Measurements from ENCODE around the gene SYNGAP1.
"Not testable (repeated sequence)": the region's sequence is repeated elsewhere in the genome, so short reads cannot be mapped to it uniquely, and the experiment has no call there.

The SYNGAP1 gene

DNA sequence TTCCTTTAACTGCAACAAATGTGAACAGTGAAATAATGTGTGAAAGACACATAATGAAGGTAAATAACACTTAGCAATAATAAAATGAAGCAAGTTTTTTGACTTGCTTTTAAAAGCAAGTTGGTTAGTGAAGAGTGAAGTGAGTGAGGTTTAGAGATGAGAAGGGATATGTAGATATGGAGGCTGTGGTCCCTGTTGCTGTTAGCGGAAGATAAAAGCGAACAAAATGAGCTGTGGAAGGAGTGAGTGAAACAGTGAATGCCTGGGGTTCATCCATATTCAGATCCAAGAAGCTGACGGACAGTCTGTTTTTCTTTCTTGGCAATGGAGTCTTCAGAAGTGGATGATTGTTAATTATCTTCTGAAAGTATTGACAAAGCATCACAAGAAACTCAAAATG, 58.0 kb downstream of the SYNGAP1 start:
- FAIRE-seq (no peak), DNase-seq (ENCODE audit: insufficient read length, low spot score) (no peak)
- TF ChIP-seq POLR2A (IDR thresholded peaks at IDR 0.05; ENCODE audit: low read depth, low read length): no peak

DNA sequence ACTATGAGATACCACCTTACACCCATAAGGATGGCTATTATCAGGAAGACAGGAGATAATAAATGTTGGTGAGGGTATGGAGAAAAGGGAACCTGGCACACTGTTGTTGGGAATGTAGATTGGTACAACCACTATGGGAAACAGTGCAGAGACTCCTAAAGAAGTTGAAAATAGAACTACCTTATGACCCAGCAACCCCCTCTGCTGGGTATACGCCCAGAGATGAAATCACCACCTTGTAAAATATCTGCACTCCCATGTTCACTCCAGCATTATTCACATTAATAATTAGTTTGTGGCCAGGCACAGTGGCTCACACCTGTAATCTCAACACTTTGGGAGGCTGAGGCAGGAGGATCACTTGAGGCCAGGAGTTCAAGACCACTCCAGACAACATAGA, 61.3 kb downstream of the SYNGAP1 start:
- TF ChIP-seq POLR2A (IDR thresholded peaks at IDR 0.05; ENCODE audit: low read depth, low read length): no peak
- FAIRE-seq: no peak
- no peak for DNase-seq (ENCODE audit: insufficient read length, low spot score)

DNA sequence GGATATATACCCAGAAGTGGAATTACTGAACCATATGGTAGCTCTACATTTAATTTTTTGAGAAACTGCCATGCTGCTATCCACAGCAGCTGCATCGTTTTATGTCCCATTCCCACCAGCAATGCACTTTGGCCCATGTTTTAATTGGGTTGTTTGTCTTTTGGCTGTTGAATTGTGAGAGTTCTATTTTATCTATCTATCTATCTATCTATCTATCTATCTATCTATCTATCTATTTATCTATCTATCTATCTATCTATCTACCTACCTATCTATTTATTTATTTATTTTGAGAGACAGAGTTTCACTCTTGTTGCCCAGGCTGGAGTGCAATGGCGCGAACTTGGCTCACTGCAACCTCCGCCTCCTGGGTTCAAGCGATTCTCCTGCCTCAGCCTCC, 62.8 kb downstream of the SYNGAP1 start:
- not testable (repeated sequence) for DNase-seq (ENCODE audit: insufficient read length, low spot score); FAIRE-seq

DNA sequence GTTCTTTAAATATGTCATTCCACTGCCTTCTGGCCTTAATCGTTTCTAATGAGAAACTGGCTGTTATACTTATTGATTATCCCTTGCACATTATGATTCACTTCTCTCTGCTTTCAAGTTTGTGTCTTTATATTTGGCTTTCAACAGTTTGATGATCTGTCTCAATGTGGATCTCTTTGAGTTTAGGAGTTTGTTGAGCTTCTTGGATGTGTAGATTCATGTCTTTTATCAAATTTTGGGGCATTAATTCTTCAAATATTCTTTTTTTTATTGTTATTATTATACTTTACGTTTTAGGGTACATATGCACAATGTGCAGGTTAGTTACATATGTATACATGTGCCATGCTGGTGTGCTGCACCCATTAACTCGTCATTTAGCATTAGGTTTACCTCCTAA, 63.8 kb downstream of the SYNGAP1 start:
- no peak for FAIRE-seq
- no peak for DNase-seq (ENCODE audit: insufficient read length, low spot score)
- no peak for TF ChIP-seq POLR2A (IDR thresholded peaks at IDR 0.05; ENCODE audit: low read depth, low read length)

DNA sequence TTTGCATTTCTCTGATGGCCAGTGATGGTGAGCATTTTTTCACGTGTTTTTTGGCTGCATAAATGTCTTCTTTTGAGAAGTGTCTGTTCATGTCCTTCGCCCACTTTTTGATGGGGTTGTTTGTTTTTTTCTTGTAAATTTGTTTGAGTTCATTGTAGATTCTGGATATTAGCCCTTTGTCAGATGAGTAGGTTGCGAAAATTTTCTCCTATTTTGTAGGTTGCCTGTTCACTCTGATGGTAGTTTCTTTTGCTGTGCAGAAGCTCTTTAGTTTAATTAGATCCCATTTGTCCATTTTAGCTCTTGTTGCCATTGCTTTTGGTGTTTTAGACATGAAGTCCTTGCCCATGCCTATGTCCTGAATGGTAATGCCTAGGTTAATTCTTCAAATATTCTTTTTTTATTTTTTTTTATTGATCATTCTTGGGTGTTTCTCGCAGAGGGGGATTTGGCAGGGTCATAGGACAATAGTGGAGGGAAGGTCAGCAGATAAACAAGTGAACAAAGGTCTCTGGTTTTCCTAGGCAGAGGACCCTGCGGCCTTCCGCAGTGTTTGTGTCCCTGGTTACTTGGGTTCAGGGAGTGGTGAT, 64.9 kb downstream of the SYNGAP1 start:
- not testable (repeated sequence) for DNase-seq (ENCODE audit: insufficient read length, low spot score); FAIRE-seq

DNA sequence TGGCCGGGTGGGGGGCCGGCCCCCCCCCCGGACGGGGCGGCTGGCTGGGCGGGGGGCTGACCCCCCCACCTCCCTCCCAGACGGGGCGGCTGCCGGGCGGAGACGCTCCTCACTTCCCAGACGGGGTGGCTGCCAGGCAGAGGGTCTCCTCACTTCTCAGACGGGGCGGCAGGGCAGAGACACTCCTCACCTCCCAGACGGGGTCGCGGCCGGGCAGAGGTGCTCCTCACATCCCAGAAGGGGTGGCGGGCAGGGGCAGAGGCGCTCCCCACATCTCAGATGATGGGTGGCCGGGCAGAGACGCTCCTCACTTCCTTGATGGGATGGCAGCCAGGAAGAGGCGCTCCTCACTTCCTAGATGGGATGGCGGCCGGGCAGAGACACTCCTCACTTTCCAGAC, 65.8 kb downstream of the SYNGAP1 start:
- not testable (repeated sequence) for FAIRE-seq; DNase-seq (ENCODE audit: insufficient read length, low spot score)

DNA sequence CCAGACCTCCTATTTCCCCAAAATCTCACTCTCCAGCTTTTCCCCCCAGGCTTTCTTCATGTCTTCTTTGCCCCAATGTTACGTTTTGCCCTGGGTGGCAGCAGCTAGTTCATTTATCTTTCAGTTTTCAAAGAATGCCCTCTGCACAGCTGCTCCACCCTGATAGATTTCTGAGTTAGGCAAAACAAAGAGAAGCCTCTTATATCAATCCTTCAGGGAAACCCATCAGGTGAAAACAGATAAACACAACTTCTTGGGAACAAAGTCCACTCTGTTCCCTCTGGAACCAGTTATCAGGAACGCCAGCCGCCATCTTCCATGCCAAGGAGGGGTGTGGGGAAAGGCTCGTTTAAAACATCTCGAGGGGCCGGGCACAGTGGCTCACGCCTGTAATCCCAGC, 68.5 kb downstream of the SYNGAP1 start:
- FAIRE-seq: no peak
- TF ChIP-seq POLR2A (IDR thresholded peaks at IDR 0.05; ENCODE audit: low read depth, low read length): no peak
- DNase-seq (ENCODE audit: insufficient read length, low spot score): no peak

DNA sequence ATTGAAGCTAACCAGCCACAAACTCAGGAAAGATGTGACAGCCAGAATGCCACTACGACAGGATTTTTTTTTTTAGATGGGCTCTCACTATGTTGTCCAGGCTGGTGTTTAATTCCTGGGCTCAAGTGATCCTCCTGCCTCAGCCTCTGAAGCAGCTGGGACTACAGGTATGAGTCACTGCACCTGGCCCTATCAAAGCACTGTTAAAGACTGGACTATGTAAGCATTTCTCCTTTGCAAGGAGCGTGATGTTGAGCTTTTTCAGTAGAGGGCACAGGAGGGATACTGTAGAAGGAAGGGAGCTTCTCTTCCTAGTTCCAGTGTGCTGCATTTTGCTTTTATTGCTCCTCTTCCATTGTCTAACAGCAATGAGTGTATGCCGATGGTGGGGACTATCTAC, 70.3 kb downstream of the SYNGAP1 start:
- FAIRE-seq (no peak), DNase-seq (ENCODE audit: insufficient read length, low spot score) (no peak)
- TF ChIP-seq POLR2A (IDR thresholded peaks at IDR 0.05; ENCODE audit: low read depth, low read length): no peak

DNA sequence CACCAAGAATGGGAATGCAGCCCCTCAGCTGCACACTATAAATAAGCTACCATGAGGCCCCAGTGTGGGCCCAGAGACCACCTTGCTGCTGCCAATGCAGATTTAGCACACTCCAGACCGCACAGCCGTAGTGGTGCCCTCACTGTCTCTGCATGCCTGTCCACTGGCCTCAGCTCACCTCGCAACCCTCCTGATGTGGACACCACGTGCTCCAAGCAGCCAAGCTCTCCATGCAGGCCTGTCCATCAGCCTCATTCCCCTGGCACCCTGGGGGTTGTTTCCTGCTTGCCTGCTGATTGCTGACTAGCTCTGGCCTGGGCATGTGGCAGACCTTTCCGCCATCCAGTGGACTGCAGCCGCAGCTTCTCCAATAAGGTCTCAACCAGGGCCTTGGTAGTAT, 70.8 kb downstream of the SYNGAP1 start:
- DNase-seq (ENCODE audit: insufficient read length, low spot score) (no peak), FAIRE-seq (no peak)
- no peak for TF ChIP-seq POLR2A (IDR thresholded peaks at IDR 0.05; ENCODE audit: low read depth, low read length)

DNA sequence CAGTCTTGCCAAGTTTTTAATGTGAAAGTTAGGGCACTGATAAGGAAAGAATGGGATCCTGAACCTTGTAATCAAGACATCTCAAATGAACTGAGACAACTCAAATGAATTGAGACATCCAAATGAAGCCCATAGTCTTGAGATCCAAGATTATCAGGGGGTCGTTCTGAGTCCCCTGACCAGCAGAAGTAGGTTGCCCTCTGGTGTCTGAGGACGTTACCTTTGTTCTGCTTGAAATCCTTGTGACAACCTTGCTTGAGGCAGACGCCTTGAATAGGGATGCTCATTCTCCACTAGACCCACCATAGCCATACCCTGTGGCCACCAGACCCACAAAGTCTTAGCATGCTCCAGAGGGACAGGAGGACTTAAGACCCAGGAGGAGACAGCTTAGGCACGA, 72.2 kb downstream of the SYNGAP1 start:
- DNase-seq (ENCODE audit: insufficient read length, low spot score) (no peak), FAIRE-seq (no peak)
- no peak for TF ChIP-seq POLR2A (IDR thresholded peaks at IDR 0.05; ENCODE audit: low read depth, low read length)

DNA sequence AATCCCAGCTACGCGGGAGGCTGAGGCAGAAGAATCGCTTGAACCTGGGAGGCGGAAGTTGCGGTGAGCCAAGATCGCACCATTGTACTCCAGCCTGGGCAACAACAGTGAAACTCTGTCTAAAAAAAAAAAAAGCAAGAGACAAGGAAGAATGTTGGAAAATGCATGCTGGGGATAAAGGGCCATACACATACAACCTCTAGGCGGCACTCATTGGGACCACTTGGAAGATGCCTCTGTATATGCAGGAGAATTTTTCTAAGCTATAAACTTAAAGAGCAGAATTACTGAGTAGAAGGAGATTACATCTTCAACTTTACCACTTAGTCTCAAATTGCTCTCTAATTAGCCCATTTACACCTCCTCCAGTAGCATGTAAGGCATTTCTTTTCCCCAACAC, 77.3 kb downstream of the SYNGAP1 start:
- no peak for TF ChIP-seq POLR2A (IDR thresholded peaks at IDR 0.05; ENCODE audit: low read depth, low read length)
- FAIRE-seq (no peak), DNase-seq (ENCODE audit: insufficient read length, low spot score) (no peak)

DNA sequence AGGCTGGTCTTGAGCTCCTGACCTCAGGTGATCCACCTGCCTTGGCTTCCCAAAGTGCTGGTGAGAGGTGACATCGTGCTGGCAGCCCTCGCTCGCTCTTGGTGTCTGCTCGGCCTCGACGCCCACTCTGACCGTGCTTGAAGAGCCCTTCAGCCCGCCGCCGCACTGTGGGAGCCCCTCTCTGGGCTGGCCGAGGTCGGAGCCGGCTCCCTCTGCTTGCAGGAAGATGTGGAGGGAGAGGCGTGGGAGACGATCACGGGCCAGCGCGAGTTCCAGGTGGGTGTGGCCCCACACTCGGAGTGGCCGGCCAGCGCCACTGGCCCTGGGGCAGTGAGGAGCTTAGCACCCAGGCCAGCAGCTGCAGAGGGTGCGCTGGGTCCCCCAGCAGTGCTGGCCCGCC, 82.6 kb downstream of the SYNGAP1 start:
- FAIRE-seq (no peak), DNase-seq (ENCODE audit: insufficient read length, low spot score) (no peak)
- no peak for TF ChIP-seq POLR2A (IDR thresholded peaks at IDR 0.05; ENCODE audit: low read depth, low read length)

DNA sequence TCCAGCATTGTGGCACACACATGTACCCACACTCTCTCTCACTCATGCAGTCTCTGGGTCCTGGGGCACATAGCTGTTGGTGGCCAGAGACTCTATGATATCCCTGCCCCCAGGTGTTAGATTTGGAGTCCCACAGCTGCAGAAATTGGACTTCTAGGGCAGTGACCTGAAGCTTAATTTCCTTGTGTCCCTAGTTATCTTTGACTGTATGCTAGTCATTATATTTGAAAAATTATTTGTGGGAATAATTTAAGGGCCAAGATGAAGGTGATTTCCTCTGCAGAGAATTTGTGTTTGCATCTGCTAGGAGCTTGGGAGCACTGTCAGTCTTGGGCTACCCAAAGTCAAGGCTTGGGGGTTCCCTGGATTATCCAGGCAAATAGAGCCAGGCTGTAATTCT, 84.6 kb downstream of the SYNGAP1 start:
- no peak for FAIRE-seq
- TF ChIP-seq POLR2A (IDR thresholded peaks at IDR 0.05; ENCODE audit: low read depth, low read length): no peak
- no peak for DNase-seq (ENCODE audit: insufficient read length, low spot score)
